Glutamatergic neuron (in vitro differentiated cells): ENCODE measurements around the gene LDLRAD3. TPM values are rescaled to one million over a fixed set of nuclear protein-coding genes. Genes with fewer than 3 reads are reported as not detected.

ENCODE experiments used
- DNase-seq: peaks from one replicate; pipeline ENCODE4 v3.0.0; 2022
- H3K27ac Mint-ChIP-seq: one replicate; pipeline ENCODE4 v1.8.0; 2020; ENCODE audit warnings: mild to moderate bottlenecking, mixed read lengths, inconsistent platforms; ENCODE audit not compliant: unreplicated experiment
- H3K27me3 Mint-ChIP-seq: one replicate; pipeline ENCODE4 v1.8.0; 2020; ENCODE audit warnings: mild to moderate bottlenecking, moderate library complexity, mixed read lengths, inconsistent platforms; ENCODE audit not compliant: unreplicated experiment
- H3K36me3 Mint-ChIP-seq: one replicate; pipeline ENCODE4 v1.8.0; 2020; ENCODE audit warnings: mild to moderate bottlenecking, mixed read lengths, inconsistent platforms; ENCODE audit not compliant: unreplicated experiment
- H3K4me1 Mint-ChIP-seq: one replicate; pipeline ENCODE4 v1.8.0; 2020; ENCODE audit warnings: mild to moderate bottlenecking, low read depth, mixed read lengths, inconsistent platforms; ENCODE audit not compliant: unreplicated experiment
- H3K4me3 Mint-ChIP-seq: one replicate; pipeline ENCODE4 v1.8.0; 2020; ENCODE audit warnings: mild to moderate bottlenecking, mixed read lengths, inconsistent platforms; ENCODE audit not compliant: unreplicated experiment
- H3K9me3 Mint-ChIP-seq: one replicate; pipeline ENCODE4 v1.8.0; 2020; ENCODE audit warnings: mild to moderate bottlenecking, moderate library complexity, mixed read lengths, inconsistent platforms; ENCODE audit not compliant: unreplicated experiment
- total RNA-seq: library from RNA; stranded (reverse); fragmentation: NEBNext Ultra II Directional; extraction: Animal tissue kit (Norgen Biotek cat#: 25700); gene quantifications from one replicate; pipeline ENCODE4 v1.2.1, GENCODE V29; 2021; ENCODE audit not compliant: unreplicated experiment
- TF ChIP-seq, protein P1 (sequence below): fragments of 200-600 bp; sonication (generic); IDR thresholded peaks from one replicate; pipeline ENCODE4 v1.5.0; 2021; ENCODE audit not compliant: partially characterized antibody, unreplicated experiment

The LDLRAD3 gene
- total RNA-seq, 1 donor from 2014 or later, result 59.9 TPM

DNA sequence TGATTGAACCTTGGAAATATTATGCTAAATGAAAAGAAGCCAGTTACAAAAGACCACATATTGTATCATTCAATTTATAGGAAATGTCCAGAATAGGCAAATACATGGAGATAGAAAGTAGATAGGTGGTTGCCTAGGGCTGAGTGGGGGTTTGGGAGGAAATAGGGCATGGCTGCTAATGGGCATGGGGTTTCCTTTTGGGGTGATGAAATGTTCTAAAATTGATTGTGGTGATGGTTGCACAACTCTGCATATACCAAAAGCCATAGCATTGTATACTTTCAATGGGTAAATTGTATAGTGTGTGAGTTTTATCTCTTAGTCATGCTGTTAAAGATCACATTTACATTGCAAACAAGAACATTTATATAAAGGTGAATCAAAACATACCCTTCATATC lies 48.7 kb downstream of the LDLRAD3 start:
- Mint-ChIP-seq H3K4me1 (peaks cover 14% of the 10 kb centered on the region), H3K9me3 (peaks cover 10% of the 10 kb centered on the region), H3K27me3 (peaks cover 2% of the 10 kb centered on the region), H3K36me3 (peaks cover 25% of the 10 kb centered on the region), H3K27ac (no peak overlapping the region), H3K4me3 (no peak overlapping the region)
- no peak for DNase-seq
- TF ChIP-seq, protein P1, sequence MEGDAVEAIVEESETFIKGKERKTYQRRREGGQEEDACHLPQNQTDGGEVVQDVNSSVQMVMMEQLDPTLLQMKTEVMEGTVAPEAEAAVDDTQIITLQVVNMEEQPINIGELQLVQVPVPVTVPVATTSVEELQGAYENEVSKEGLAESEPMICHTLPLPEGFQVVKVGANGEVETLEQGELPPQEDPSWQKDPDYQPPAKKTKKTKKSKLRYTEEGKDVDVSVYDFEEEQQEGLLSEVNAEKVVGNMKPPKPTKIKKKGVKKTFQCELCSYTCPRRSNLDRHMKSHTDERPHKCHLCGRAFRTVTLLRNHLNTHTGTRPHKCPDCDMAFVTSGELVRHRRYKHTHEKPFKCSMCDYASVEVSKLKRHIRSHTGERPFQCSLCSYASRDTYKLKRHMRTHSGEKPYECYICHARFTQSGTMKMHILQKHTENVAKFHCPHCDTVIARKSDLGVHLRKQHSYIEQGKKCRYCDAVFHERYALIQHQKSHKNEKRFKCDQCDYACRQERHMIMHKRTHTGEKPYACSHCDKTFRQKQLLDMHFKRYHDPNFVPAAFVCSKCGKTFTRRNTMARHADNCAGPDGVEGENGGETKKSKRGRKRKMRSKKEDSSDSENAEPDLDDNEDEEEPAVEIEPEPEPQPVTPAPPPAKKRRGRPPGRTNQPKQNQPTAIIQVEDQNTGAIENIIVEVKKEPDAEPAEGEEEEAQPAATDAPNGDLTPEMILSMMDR, result no peak

DNA sequence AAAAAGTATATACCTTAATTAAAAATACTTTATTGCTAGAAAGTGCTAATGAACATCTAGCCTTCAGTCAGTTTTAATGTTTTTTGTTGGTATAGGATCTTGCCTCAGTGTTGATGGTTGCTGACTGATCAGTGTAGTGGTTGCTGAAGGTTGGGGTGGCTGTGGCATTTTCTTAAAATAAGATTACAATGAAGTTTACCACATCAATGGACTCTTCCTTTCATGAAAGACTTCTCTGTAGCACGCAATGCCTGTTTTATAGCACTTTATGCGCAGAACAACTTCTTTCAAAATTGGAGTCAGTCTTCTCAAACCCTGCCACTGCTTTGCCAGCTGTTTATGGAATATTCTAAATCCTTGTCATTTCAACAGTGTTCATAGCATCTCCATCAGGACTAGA lies 50.6 kb downstream of the LDLRAD3 start:
- Mint-ChIP-seq H3K4me1 (peaks cover 21% of the 10 kb centered on the region), H3K36me3 (peaks cover 19% of the 10 kb centered on the region), H3K27me3 (peaks cover 2% of the 10 kb centered on the region), H3K9me3 (peaks cover 11% of the 10 kb centered on the region), H3K27ac (no peak overlapping the region), H3K4me3 (no peak overlapping the region)
- TF ChIP-seq, protein P1, result no peak
- no peak for DNase-seq

DNA sequence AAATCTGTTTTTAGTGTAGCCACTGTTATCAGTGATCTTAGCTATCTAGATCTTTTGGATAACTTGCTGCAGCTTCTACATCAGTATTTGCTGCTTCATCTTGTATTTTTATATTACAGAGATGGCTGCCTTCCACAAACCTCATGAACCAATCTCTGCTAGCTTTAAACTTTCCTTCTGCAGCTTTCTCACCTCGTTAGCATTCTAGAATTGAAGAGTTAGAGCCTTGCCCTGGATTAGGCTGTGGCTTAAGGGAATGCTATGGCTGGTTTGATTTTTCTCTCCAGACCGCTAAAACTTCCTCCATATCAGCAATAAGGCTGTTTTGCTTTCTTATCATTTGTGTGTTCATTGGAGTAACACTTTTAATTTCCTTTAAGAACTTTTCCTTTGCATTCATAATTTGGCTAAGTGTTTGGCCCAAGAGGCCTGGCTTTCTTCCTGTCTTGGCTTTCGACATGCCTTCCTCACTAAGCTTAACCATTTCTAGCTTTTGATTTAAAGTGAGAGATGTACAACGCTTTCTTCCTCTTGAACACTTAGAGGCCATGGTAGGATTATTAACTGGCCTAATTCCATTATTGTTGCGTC lies 51.9 kb downstream of the LDLRAD3 start:
- Mint-ChIP-seq H3K9me3 (peaks cover 13% of the 10 kb centered on the region), H3K36me3 (peaks cover 19% of the 10 kb centered on the region), H3K27me3 (peaks cover 2% of the 10 kb centered on the region), H3K4me3 (no peak overlapping the region), H3K4me1 (peaks cover 28% of the 10 kb centered on the region), H3K27ac (no peak overlapping the region)
- TF ChIP-seq, protein P1, result no peak
- DNase-seq, result no peak

DNA sequence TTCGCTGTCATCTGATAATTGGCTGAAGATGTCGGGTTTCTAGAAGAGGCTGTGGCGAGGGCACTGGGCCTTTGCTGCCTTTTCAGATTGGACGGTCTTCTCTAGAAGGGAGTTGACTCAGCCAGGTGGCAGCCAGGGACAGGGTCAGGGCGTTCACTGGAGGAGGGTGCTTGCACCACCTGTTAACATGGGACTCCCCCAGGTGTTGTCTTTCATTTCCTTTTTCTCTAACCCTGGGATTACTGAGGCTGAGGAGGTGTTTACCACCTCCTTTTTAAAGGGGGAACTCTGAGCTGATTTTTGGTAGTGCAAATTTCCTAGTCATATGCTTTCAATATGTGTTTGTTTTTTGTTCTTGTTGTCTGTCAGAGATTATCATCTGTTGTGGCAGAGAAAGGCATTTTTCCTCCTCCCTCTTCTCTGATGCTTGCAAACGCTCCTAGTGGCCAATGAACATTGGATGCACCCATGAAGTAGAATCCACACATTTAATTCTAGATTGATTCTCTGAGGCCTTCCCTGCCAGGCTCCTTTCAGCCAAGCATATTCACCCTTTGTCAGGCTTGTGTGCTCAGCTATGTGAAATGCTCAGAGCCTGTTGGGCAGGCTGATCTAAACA lies 54.1 kb downstream of the LDLRAD3 start:
- TF ChIP-seq, protein P1, result no peak
- Mint-ChIP-seq H3K27me3 (peaks cover 6% of the 10 kb centered on the region), H3K9me3 (peaks cover 10% of the 10 kb centered on the region), H3K36me3 (peaks cover 19% of the 10 kb centered on the region), H3K4me3 (no peak overlapping the region), H3K4me1 (peaks cover 24% of the 10 kb centered on the region), H3K27ac (no peak overlapping the region)
- DNase-seq, result no peak

DNA sequence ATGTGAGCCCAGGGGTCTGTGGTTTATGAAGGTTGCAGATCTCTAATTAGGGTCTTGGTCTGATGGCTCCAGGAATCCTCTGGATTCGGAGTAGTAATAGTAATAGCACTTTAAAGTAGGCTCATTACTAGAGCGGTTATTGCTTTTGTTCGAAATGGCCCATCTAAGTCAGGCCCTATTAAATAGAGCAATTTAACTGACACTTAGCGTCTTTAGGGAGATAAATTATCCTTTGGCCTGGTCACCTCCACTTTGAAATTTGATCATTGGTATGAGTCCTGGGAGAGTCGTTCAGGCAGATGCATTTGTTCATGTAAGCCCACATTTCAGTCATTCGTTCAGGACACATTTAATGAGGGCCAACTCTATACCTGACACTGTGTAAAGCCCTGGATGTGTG lies 54.8 kb downstream of the LDLRAD3 start:
- peaks cover 22% of the 10 kb centered on the region for H3K4me1 Mint-ChIP-seq
- no peak overlapping the region for H3K27ac Mint-ChIP-seq

More for the DNA sequence above, 54.8 kb downstream of the LDLRAD3 start:
- TF ChIP-seq, protein P1, result no peak
- Mint-ChIP-seq H3K36me3 (peaks cover 22% of the 10 kb centered on the region), H3K9me3 (peaks cover 10% of the 10 kb centered on the region), H3K4me3 (no peak overlapping the region), H3K27me3 (peaks cover 7% of the 10 kb centered on the region)
- no peak for DNase-seq
